Measurements from ENCODE around the gene PDCD1. TPM values are rescaled to one million over a fixed set of nuclear protein-coding genes. Genes with fewer than 3 reads are reported as not detected.
A peak's percentile ranks its signal among the peaks of the same experiment; 100 is the strongest.

PDCD1 gene
- total and polyA plus RNA-seq, 2 of the 13 experiments (the other 11 are each of a cell fraction or from before 2014, with no cell fraction given) = 0.04 TPM; not detected in 1

DNA sequence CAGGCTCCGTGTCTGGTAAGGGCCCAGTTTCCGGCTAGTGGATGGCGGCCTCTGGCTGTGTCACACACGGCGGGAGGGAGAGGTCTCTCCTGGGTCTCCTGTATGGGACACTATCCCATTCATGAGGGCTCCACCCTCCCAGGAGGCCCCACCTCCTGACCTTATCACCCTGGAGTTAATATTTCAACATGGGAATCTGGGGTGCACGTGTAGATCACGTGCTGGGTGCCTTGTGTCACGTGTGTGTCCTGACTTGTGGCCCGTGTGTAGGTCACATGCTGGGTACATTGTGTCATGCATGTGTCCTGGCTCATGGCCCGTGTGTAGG lies 39.8 kb downstream of the PDCD1 start (continued):
- TF ChIP-seq MAFK (conservative IDR thresholded peaks at IDR 0.05 in 1 of 2, IDR thresholded peaks at IDR 0.05 in 1 of 2; ENCODE audit: low read length in 2 of 2) = no peak
- TF ChIP-seq KLF11 (CRISPR knock-in tag; IDR thresholded peaks at IDR 0.05) = peak; percentile 93
- peak; percentile 100 for TF ChIP-seq ARNTL (CRISPR knock-in tag; IDR thresholded peaks at IDR 0.05)
- peak; percentile 91 for TF ChIP-seq PHF21A (CRISPR knock-in tag; IDR thresholded peaks at IDR 0.05)
- TF ChIP-seq, protein P1, sequence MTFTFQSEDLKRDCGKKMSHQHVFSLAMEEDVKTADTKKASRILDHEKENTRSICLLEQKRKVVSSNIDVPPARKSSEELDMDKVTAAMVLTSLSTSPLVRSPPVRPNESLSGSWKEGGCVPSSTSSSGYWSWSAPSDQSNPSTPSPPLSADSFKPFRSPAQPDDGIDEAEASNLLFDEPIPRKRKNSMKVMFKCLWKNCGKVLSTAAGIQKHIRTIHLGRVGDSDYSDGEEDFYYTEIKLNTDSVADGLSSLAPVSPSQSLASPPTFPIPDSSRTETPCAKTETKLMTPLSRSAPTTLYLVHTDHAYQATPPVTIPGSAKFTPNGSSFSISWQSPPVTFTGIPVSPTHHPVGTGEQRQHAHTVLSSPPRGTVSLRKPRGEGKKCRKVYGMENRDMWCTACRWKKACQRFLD (CRISPR knock-in tag; IDR thresholded peaks at IDR 0.05; ENCODE audit: borderline replicate concordance) = peak; percentile 82
- peak; percentile 86 for TF ChIP-seq ZNF780A (CRISPR knock-in tag; IDR thresholded peaks at IDR 0.05)
- no peak for TF ChIP-seq WIZ (CRISPR knock-in tag; IDR thresholded peaks at IDR 0.05)
- TF ChIP-seq SRF (IDR thresholded peaks at IDR 0.05; ENCODE audit: low read depth, low read length) = peak; percentile 40; the same call in 1 of the 2 replicates
- peak; percentile 44; the same call in 1 of the 2 replicates for TF ChIP-seq ZSCAN29 (CRISPR knock-in tag; conservative IDR thresholded peaks at IDR 0.05)
- no peak for TF ChIP-seq NONO (IDR thresholded peaks at IDR 0.05)
- peak; percentile 94 for TF ChIP-seq NONO (CRISPR knock-in tag; conservative IDR thresholded peaks at IDR 0.05)
- peak; percentile 74 for TF ChIP-seq HOXA3 (CRISPR knock-in tag; IDR thresholded peaks at IDR 0.05)
- TF ChIP-seq ZMYM4 (CRISPR knock-in tag; IDR thresholded peaks at IDR 0.05) = peak; percentile 75
- no peak; the same call in 1 of the 2 replicates for TF ChIP-seq ZFP36L1 (CRISPR knock-in tag; IDR thresholded peaks at IDR 0.05)
- peak; percentile 87 for TF ChIP-seq TEAD3 (CRISPR knock-in tag; optimal IDR thresholded peaks at IDR 0.05; ENCODE audit: borderline replicate concordance)
- TF ChIP-seq ZNF607 (CRISPR knock-in tag; IDR thresholded peaks at IDR 0.05; ENCODE audit: borderline replicate concordance) = 0 out of 2 replicates have a peak, but pooled peaks have one; percentile 71
- TF ChIP-seq ZNF792 (CRISPR knock-in tag; IDR thresholded peaks at IDR 0.05) = peak; percentile 86; the same call in 1 of the 2 replicates
- TF ChIP-seq, protein P2, sequence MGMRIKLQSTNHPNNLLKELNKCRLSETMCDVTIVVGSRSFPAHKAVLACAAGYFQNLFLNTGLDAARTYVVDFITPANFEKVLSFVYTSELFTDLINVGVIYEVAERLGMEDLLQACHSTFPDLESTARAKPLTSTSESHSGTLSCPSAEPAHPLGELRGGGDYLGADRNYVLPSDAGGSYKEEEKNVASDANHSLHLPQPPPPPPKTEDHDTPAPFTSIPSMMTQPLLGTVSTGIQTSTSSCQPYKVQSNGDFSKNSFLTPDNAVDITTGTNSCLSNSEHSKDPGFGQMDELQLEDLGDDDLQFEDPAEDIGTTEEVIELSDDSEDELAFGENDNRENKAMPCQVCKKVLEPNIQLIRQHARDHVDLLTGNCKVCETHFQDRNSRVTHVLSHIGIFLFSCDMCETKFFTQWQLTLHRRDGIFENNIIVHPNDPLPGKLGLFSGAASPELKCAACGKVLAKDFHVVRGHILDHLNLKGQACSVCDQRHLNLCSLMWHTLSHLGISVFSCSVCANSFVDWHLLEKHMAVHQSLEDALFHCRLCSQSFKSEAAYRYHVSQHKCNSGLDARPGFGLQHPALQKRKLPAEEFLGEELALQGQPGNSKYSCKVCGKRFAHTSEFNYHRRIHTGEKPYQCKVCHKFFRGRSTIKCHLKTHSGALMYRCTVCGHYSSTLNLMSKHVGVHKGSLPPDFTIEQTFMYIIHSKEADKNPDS (CRISPR knock-in tag; IDR thresholded peaks at IDR 0.05) = no peak
- no peak for TF ChIP-seq ZBTB3 (CRISPR knock-in tag; IDR thresholded peaks at IDR 0.05; ENCODE audit: borderline replicate concordance, low read depth)
- peak; percentile 80; the same call in 1 of the 2 replicates for TF ChIP-seq ZSCAN21 (CRISPR knock-in tag; IDR thresholded peaks at IDR 0.05; ENCODE audit: borderline replicate concordance)
- peak; percentile 63; the same call in 1 of the 2 replicates for TF ChIP-seq TOPORS (CRISPR knock-in tag; IDR thresholded peaks at IDR 0.05)
- TF ChIP-seq MTF1 (CRISPR knock-in tag; IDR thresholded peaks at IDR 0.05) = no peak
- 0 out of 2 replicates have a peak, but pooled peaks have one; percentile 4 for TF ChIP-seq ZBTB7B (CRISPR knock-in tag; IDR thresholded peaks at IDR 0.05)
- peak; percentile 91 for TF ChIP-seq ZNF564 (CRISPR knock-in tag; IDR thresholded peaks at IDR 0.05)
- TF ChIP-seq ZNF235 (CRISPR knock-in tag; IDR thresholded peaks at IDR 0.05; ENCODE audit: borderline replicate concordance) = peak; percentile 83; the same call in 1 of the 2 replicates
- TF ChIP-seq, protein P3, sequence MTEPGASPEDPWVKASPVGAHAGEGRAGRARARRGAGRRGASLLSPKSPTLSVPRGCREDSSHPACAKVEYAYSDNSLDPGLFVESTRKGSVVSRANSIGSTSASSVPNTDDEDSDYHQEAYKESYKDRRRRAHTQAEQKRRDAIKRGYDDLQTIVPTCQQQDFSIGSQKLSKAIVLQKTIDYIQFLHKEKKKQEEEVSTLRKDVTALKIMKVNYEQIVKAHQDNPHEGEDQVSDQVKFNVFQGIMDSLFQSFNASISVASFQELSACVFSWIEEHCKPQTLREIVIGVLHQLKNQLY (CRISPR knock-in tag; IDR thresholded peaks at IDR 0.05) = peak; percentile 100
- TF ChIP-seq, protein P4, sequence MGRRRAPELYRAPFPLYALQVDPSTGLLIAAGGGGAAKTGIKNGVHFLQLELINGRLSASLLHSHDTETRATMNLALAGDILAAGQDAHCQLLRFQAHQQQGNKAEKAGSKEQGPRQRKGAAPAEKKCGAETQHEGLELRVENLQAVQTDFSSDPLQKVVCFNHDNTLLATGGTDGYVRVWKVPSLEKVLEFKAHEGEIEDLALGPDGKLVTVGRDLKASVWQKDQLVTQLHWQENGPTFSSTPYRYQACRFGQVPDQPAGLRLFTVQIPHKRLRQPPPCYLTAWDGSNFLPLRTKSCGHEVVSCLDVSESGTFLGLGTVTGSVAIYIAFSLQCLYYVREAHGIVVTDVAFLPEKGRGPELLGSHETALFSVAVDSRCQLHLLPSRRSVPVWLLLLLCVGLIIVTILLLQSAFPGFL (CRISPR knock-in tag; IDR thresholded peaks at IDR 0.05) = no peak
- TF ChIP-seq ZNF343 (CRISPR knock-in tag; IDR thresholded peaks at IDR 0.05) = no peak
- peak; percentile 42; the same call in 1 of the 2 replicates for TF ChIP-seq CREM (IDR thresholded peaks at IDR 0.05)
- no peak for TF ChIP-seq CREM (CRISPR knock-in tag; IDR thresholded peaks at IDR 0.05)
